K562 (cell line): ENCODE measurements around the gene GDF7. TPM values are rescaled to one million over a fixed set of nuclear protein-coding genes. Genes with fewer than 3 reads are reported as not detected.

Experiments
- ATAC-seq: fragments of 200-7000 bp; cut with Tn5 transposase; 3 replicates; pipeline ENCODE4 v1.9.1; 2020; ENCODE audit warnings: moderate library complexity
- BruUV-seq: library from RNA; stranded (reverse); fragments of 400-500 nt; replicated peaks from 2 replicates; lab custom pipeline; 2021; lab: Mats Ljungman, UMichigan
- CTCF ChIA-PET: fragments of 300-600 bp; formaldehyde crosslinking; extraction: SDS; loops from one replicate; lab custom pipeline; 2021; ENCODE audit warnings: low intra/inter-chr PET ratio; lab: Yijun Ruan, JAX
- POLR2A ChIA-PET: fragments of 300-600, 350-650 bp; sonication (Branson Sonifier 250); formaldehyde crosslinking; extraction: SDS; loops from one replicate; lab custom pipeline; 2021; ENCODE audit warnings: antibody characterized with exemption, inconsistent platforms; lab: Yijun Ruan, JAX
- DNase-seq, 4 experiments: peaks; one replicate each; pipeline versions ENCODE4 v3.0.0 to v3.0.0-alpha.2; 2011 to 2018; ENCODE audit warnings: low spot score in 3 of 4, mixed read lengths in 3 of 4; ENCODE audit errors: extremely low read depth in 1 of 4
- FAIRE-seq: peaks from 2 replicates; lab custom pipeline; 2011; peaks lifted over from hg19 to GRCh38; lab: Jason Lieb, UNC
- H2AFZ ChIP-seq: 2 replicates; pipeline ENCODE4 v1.6.0; 2011; ENCODE audit warnings: low read depth, low read length, control low read depth, inconsistent platforms
- H3K27ac ChIP-seq: fragments of 200-600 bp; 3 replicates; pipeline ENCODE4 v1.8.0; 2011; ENCODE audit warnings: low read depth, mild to moderate bottlenecking, control low read depth, inconsistent platforms, low read length, moderate library complexity, mixed read lengths; ENCODE audit errors: extremely low read depth
- H3K27me3 ChIP-seq, 2 experiments: fragments of 300-600 bp in 1 of 2; 2 replicates in 1 of 2; 3 replicates in 1 of 2; pipeline versions ENCODE4 v1.6.0 to v1.8.0; 2011; ENCODE audit warnings: inconsistent platforms in 2 of 2, low read length in 2 of 2, mild to moderate bottlenecking in 1 of 2, mixed read lengths in 1 of 2, moderate library complexity in 1 of 2; ENCODE audit not compliant: control insufficient read depth in 2 of 2, insufficient read depth in 2 of 2
- H3K36me3 ChIP-seq: fragments of 300-600 bp; 3 replicates; pipeline ENCODE4 v1.8.0; 2011; ENCODE audit warnings: mild to moderate bottlenecking, low read length, inconsistent platforms; ENCODE audit not compliant: control insufficient read depth, insufficient read depth
- H3K4me1 ChIP-seq, 2 experiments: fragments of 200-600 bp in 1 of 2; replicated peaks in 1 of 2; 2 replicates in 1 of 2; 3 replicates in 1 of 2; pipeline versions ENCODE4 v1.5.1 to v1.8.0; 2011; ENCODE audit warnings: inconsistent platforms in 2 of 2, low read length in 2 of 2, mild to moderate bottlenecking in 1 of 2, mixed read lengths in 1 of 2, moderate library complexity in 1 of 2; ENCODE audit not compliant: control insufficient read depth in 2 of 2, insufficient read depth in 2 of 2
- H3K4me2 ChIP-seq: 2 replicates; pipeline ENCODE4 v1.6.1; 2011; ENCODE audit warnings: low read length, control low read depth, inconsistent platforms, mixed read lengths; ENCODE audit not compliant: insufficient read depth
- H3K4me3 ChIP-seq: fragments of 200-600 bp; sonication (generic), shearing (Covaris generic); 2 replicates; pipeline ENCODE4 v1.5.1; 2016; ENCODE audit warnings: control low read depth, inconsistent platforms
- H3K79me2 ChIP-seq: fragments of 200-600 bp; 3 replicates; pipeline ENCODE4 v1.8.0; 2011; ENCODE audit warnings: low read length, inconsistent platforms; ENCODE audit not compliant: control insufficient read depth, insufficient read depth
- H3K9ac ChIP-seq, 2 experiments: 2 replicates each; pipeline versions ENCODE4 v1.6.0 to v1.6.1; 2011; ENCODE audit warnings: low read depth in 2 of 2, low read length in 2 of 2, control low read depth in 1 of 2, inconsistent platforms in 1 of 2, mild to moderate bottlenecking in 1 of 2, mixed read lengths in 1 of 2; ENCODE audit not compliant: insufficient read depth in 1 of 2
- H3K9me1 ChIP-seq: one replicate; pipeline ENCODE4 v1.6.0; 2011; ENCODE audit warnings: inconsistent platforms, mild to moderate bottlenecking, low read length, moderate library complexity; ENCODE audit not compliant: control insufficient read depth, insufficient read depth
- H3K9me3 ChIP-seq: replicated peaks from 2 replicates; pipeline ENCODE4 v1.5.1; 2011; ENCODE audit warnings: low read depth, low read length, inconsistent platforms; ENCODE audit not compliant: control insufficient read depth, insufficient read depth
- H4K20me1 ChIP-seq: replicated peaks from 2 replicates; pipeline ENCODE4 v1.6.1; 2011; ENCODE audit warnings: low read length, inconsistent platforms, mixed read lengths; ENCODE audit not compliant: control insufficient read depth, insufficient read depth
- KDM4B ChIP-seq, 2 experiments: fragments of 450-650 bp in 1 of 2; sonication (generic) in 1 of 2; IDR thresholded peaks; 2 replicates each; pipeline ENCODE4 v1.6.1; 2016 to 2017; ENCODE audit warnings: borderline replicate concordance in 2 of 2, antibody characterized with exemption in 1 of 2, low read depth in 1 of 2, mild to moderate bottlenecking in 1 of 2
- PML ChIP-seq: IDR thresholded peaks from 2 replicates; pipeline ENCODE4 v1.6.1; 2012; ENCODE audit warnings: low read length, inconsistent platforms
- POLR2G ChIP-seq: fragments of 200-400 bp; formaldehyde crosslinking; IDR thresholded peaks from 2 replicates; pipeline ENCODE4 v1.6.1; 2017; ENCODE audit warnings: low read depth, mild to moderate bottlenecking, antibody characterized with exemption, low read length, moderate library complexity
- RAD21 ChIP-seq, 2 experiments: fragments of 250-450 bp in 1 of 2; fragments of 450-650 bp in 1 of 2; sonication (Bioruptor Pico) in 1 of 2; formaldehyde crosslinking in 1 of 2; IDR thresholded peaks in 1 of 2; conservative IDR thresholded peaks in 1 of 2; 2 replicates each; pipeline versions ENCODE4 v1.4.0 to v1.8.0; 2020 to 2022; ENCODE audit warnings: mild to moderate bottlenecking in 2 of 2, moderate library complexity in 1 of 2
- ZNF436 ChIP-seq: fragments of 250-450, 450-650 bp; sonication (Bioruptor Pico); formaldehyde crosslinking; IDR thresholded peaks from 2 replicates; pipeline ENCODE4 v1.7.0; 2020; ENCODE audit warnings: mild to moderate bottlenecking
- WGBS: fragments of 100-300 bp; shearing (Covaris generic); methylation state at CpG from one replicate; pipeline ENCODE4 v1.1.6; 2016; ENCODE audit warnings: low coverage, mixed read lengths; ENCODE audit not compliant: insufficient coverage; ENCODE audit errors: missing lambda C conversion rate; 5-methylcytosine and 5-hydroxymethylcytosine counted together
- in situ Hi-C: fragments of 300-500 bp; cut with MboI; formaldehyde crosslinking; loops from 4 replicates; pipeline ENCODE4 v1.15.0; 2018; ENCODE audit warnings: inconsistent platforms, mixed read lengths
- intact Hi-C: fragments of 100-400 bp; cut with micrococcal nuclease; formaldehyde crosslinking; loops from 2 replicates; pipeline ENCODE4 v1.14.2; 2022
- polyA plus RNA-seq, 8 experiments: library from polyadenylated mRNA; depleted of rRNA in 4 of 8; stranded (reverse) in 5 of 8; unstranded in 3 of 8; fragments of >200 nt; fragmentation: Nextera tagmentation in 2 of 8; fragmentation: Illumina TruSeq in 1 of 8; extraction: Ambion mirVana in 2 of 8; extraction: Trizol in 1 of 8; gene quantifications; 2 replicates each; pipeline versions ENCODE4 v1.2.1 to v1.2.3, GENCODE V29; 2011 to 2014; ENCODE audit warnings: inconsistent platforms in 1 of 8, missing spikeins in 1 of 8
- total RNA-seq, 7 experiments: library from RNA; depleted of rRNA in 6 of 7; stranded (reverse); fragments of >200 nt in 6 of 7; fragmentation: Illumina TruSeq in 2 of 7; extraction: Trizol in 2 of 7; gene quantifications; 2 replicates each; pipeline versions ENCODE4 v1.2.1 to v1.2.3, GENCODE V29; 2011 to 2021; ENCODE audit warnings: low replicate concordance in 1 of 7
- TF ChIP-seq, protein P1 (sequence below), 2 experiments: fragments of 250-450 bp in 1 of 2; fragments of 450-650 bp in 1 of 2; sonication (Bioruptor Pico) in 1 of 2; IDR thresholded peaks; 2 replicates each; pipeline versions ENCODE4 v1.6.1 to v1.8.0; 2016 to 2021; ENCODE audit warnings: mild to moderate bottlenecking in 2 of 2, moderate library complexity in 2 of 2, missing compliant biosample characterization in 1 of 2, missing genetic modification characterization in 1 of 2
- TF ChIP-seq, protein P2 (sequence below): sonication (generic); IDR thresholded peaks from 2 replicates; pipeline ENCODE4 v1.6.1; 2016
- TF ChIP-seq, protein P3 (sequence below): sonication (generic); formaldehyde crosslinking; IDR thresholded peaks from 2 replicates; pipeline ENCODE4 v1.5.0; 2020; ENCODE audit warnings: missing genetic modification reagents
- TF ChIP-seq, protein P4 (sequence below): fragments of 450-650 bp; IDR thresholded peaks from 2 replicates; pipeline ENCODE4 v1.6.1; 2017; ENCODE audit warnings: mild to moderate bottlenecking, moderate library complexity

Gene GDF7
- total and polyA plus RNA-seq, 9 of the 15 experiments (the other 6 are each of a cell fraction or from before 2014, with no cell fraction given), result 0.01 TPM; not detected in 7

DNA sequence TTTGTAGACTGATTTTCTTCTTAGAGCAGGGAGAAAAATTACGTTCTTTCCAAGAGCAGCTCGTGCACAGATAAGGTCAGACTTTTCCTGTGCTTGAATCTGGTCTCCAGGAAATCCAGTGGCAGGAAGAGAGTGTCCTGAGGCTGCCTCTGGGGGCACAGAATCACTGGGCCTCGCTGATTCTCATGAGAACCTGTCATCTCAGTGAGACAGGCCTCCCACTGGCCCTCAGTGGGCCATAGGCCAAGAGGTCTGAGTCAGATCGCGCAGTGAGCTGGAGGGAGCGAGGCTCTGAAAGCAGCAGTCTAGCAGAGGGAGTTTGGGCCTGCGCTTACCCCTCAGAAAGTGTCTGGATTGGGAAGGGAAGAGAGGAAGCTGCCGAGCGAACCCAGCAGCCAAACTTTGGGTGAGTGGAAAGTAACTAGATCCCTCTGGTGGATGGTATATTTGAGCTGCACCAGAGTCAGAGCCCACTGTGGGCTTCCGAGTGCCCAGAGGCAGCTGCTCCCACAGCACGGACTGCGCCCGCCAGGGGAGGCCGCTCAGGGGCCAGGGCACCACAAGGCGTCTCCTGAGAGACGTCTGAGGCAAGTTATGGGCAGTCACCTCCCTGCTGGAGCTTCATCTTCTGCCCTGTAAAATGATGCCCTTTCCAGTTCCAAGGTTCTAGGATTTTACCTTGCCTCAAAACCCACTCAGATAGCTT, 8.2 kb downstream of the GDF7 start:
- no peaks in the 10 kb centered on the region for H3K79me2 ChIP-seq
- H3K9ac ChIP-seq, result 0 out of 4 replicates have a peak overlapping the region, but pooled peaks of 1 of the 2 experiments have one; percentile 23
- ATAC-seq (peak; percentile 61), DNase-seq (peak in 1 of 4 experiments; percentile 34), FAIRE-seq (no peak)
- ChIA-PET POLR2A (interaction anchor here (0.6 to 0.9 kb wide), 3 partner anchors 18 to 443 kb away, joined by 3 to 4 read pairs (median 3); no protein-coding TSS in a partner anchor), CTCF (interaction anchor here (2.1 kb wide), 1 partner anchor 14 kb away, joined by 6 read pairs; no protein-coding TSS in a partner anchor)
- in situ Hi-C loops, result loop anchor here (25.0 kb wide), 1 partner anchor 587 kb away; no protein-coding TSS in a partner anchor
- H3K4me2 ChIP-seq, result no peak overlapping the region
- intact Hi-C loops, result no loop called here
- H3K9me1 ChIP-seq, result no peaks in the 10 kb centered on the region
- peaks cover 9 to 40% of the 10 kb centered on the region in 2 experiments for H3K27me3 ChIP-seq
- H3K4me1 ChIP-seq, result peaks cover 0 to 10% of the 10 kb centered on the region in 2 experiments; a peak in 1 of 5 replicates
- no peak overlapping the region for H2AFZ ChIP-seq
- H3K4me3 ChIP-seq, result no peak overlapping the region
- no TSS peak for BruUV-seq
- no peaks in the 10 kb centered on the region for H3K9me3 ChIP-seq
- H3K27ac ChIP-seq, result no peak overlapping the region
- no peaks in the 10 kb centered on the region; the same call in none of the 2 replicates for H4K20me1 ChIP-seq
- 12% methylated on average over 14 of the region's 16 CpGs for WGBS
- no peaks in the 10 kb centered on the region for H3K36me3 ChIP-seq
- TF ChIP-seq PML (no peak), POLR2G (peak; percentile 45), ZNF436 (CRISPR knock-in tag) (no peak), KDM4B (IDR thresholded peaks at IDR 0.05; ENCODE audit: borderline replicate concordance in 2 of 2, low read depth in 1 of 2) (no peak), RAD21 (CRISPR knock-in tag; conservative IDR thresholded peaks at IDR 0.05 in 1 of 2, IDR thresholded peaks at IDR 0.05 in 1 of 2) (no peak)
- TF ChIP-seq, protein P1, sequence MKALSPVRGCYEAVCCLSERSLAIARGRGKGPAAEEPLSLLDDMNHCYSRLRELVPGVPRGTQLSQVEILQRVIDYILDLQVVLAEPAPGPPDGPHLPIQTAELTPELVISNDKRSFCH (CRISPR knock-in tag; IDR thresholded peaks at IDR 0.05), result no peak
- TF ChIP-seq, protein P1 (tag; IDR thresholded peaks at IDR 0.05), result no peak
- TF ChIP-seq, protein P2, sequence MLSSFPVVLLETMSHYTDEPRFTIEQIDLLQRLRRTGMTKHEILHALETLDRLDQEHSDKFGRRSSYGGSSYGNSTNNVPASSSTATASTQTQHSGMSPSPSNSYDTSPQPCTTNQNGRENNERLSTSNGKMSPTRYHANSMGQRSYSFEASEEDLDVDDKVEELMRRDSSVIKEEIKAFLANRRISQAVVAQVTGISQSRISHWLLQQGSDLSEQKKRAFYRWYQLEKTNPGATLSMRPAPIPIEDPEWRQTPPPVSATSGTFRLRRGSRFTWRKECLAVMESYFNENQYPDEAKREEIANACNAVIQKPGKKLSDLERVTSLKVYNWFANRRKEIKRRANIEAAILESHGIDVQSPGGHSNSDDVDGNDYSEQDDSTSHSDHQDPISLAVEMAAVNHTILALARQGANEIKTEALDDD, result no peak
- TF ChIP-seq, protein P3, sequence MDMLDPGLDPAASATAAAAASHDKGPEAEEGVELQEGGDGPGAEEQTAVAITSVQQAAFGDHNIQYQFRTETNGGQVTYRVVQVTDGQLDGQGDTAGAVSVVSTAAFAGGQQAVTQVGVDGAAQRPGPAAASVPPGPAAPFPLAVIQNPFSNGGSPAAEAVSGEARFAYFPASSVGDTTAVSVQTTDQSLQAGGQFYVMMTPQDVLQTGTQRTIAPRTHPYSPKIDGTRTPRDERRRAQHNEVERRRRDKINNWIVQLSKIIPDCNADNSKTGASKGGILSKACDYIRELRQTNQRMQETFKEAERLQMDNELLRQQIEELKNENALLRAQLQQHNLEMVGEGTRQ (CRISPR knock-in tag), result no peak
- TF ChIP-seq, protein P4, sequence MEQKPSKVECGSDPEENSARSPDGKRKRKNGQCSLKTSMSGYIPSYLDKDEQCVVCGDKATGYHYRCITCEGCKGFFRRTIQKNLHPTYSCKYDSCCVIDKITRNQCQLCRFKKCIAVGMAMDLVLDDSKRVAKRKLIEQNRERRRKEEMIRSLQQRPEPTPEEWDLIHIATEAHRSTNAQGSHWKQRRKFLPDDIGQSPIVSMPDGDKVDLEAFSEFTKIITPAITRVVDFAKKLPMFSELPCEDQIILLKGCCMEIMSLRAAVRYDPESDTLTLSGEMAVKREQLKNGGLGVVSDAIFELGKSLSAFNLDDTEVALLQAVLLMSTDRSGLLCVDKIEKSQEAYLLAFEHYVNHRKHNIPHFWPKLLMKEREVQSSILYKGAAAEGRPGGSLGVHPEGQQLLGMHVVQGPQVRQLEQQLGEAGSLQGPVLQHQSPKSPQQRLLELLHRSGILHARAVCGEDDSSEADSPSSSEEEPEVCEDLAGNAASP, result no peak
